Muscle of leg (tissue), 11 donors: ENCODE data around the gene PPY. TPM values are rescaled to one million over a fixed set of nuclear protein-coding genes. Genes with fewer than 3 reads are reported as not detected.
"Not testable (repeated sequence)": the region's sequence is repeated elsewhere in the genome, so short reads cannot be mapped to it uniquely, and the experiment has no call there.

ENCODE experiments used
- DNase-seq: peaks from one replicate; pipeline ENCODE4 v3.0.0; 2013
- H3K27ac ChIP-seq: one replicate; pipeline ENCODE4 v1.5.1; 2013; ENCODE audit warnings: mild to moderate bottlenecking, low read length, control low read depth
- H3K27me3 ChIP-seq: one replicate; pipeline ENCODE4 v1.6.1; 2013; ENCODE audit warnings: low read length; ENCODE audit not compliant: control insufficient read depth, insufficient read depth
- H3K36me3 ChIP-seq: one replicate; pipeline ENCODE4 v1.6.1; 2013; ENCODE audit warnings: low read length; ENCODE audit not compliant: control insufficient read depth, insufficient read depth
- H3K4me1 ChIP-seq: one replicate; pipeline ENCODE4 v1.6.1; 2013; ENCODE audit warnings: low read length; ENCODE audit not compliant: control insufficient read depth, insufficient read depth
- H3K4me3 ChIP-seq: one replicate; pipeline ENCODE4 v1.5.1; 2013; ENCODE audit warnings: low read length, control low read depth
- H3K9me3 ChIP-seq: replicated peaks from 2 replicates; pipeline ENCODE4 v1.6.1; 2013; ENCODE audit warnings: low read depth, low read length; ENCODE audit not compliant: control insufficient read depth
- WGBS: methylation state at CpG from one replicate; pipeline ENCODE4 v1.1.5; 2013; ENCODE audit warnings: missing lambda C conversion rate; ENCODE audit not compliant: insufficient coverage; 5-methylcytosine and 5-hydroxymethylcytosine counted together
- polyA plus RNA-seq, 8 donors: library from polyadenylated mRNA; unstranded; fragments of 120-200 nt; gene quantifications; one replicate each; pipeline versions ENCODE4 v1.2.1 to v1.2.3, GENCODE V29; 2013; ENCODE audit warnings: inconsistent platforms in 1 of 8, low replicate concordance in 1 of 8; ENCODE audit not compliant: insufficient read length in 8 of 8, insufficient read depth in 1 of 8
- total RNA-seq: library from RNA; stranded (reverse); fragments of 120-200 nt; gene quantifications from one replicate; pipeline ENCODE4 v1.2.4, GENCODE V29; 2013

Gene PPY
- total and polyA plus RNA-seq, 9 donors: 0.18 to 0.57 (median 0.46) TPM; not detected in 3

GRCh38 chr17:43966276-43966675, 24.0 kb upstream of the PPY start:
- no peak overlapping the region for H3K4me3 ChIP-seq
- H3K9me3 ChIP-seq: no peaks in the 10 kb centered on the region
- H3K36me3 ChIP-seq: no peaks in the 10 kb centered on the region
- H3K4me1 ChIP-seq: no peaks in the 10 kb centered on the region
- DNase-seq: no peak
- H3K27ac ChIP-seq: no peak overlapping the region
- no CpG with 5 or more reads among the region's 3 CpGs for WGBS
- H3K27me3 ChIP-seq: peaks cover 15% of the 10 kb centered on the region

- H3K9me3 ChIP-seq: no peaks in the 10 kb centered on the region
- WGBS: 57% methylated on average over 6 of the region's 7 CpGs
- H3K27me3 ChIP-seq: peaks cover 27% of the 10 kb centered on the region
- no peak overlapping the region for H3K27ac ChIP-seq
- no peak for DNase-seq
- no peaks in the 10 kb centered on the region for H3K36me3 ChIP-seq
- H3K4me3 ChIP-seq: no peak overlapping the region
- H3K4me1 ChIP-seq: no peaks in the 10 kb centered on the region
Measured at GRCh38 chr17:43962479-43962878, 20.2 kb upstream of the PPY start.

- Histone ChIP-seq H3K27ac (no peak overlapping the region), H3K4me1 (no peaks in the 10 kb centered on the region), H3K4me3 (no peak overlapping the region), H3K36me3 (no peaks in the 10 kb centered on the region), H3K27me3 (peaks cover 25% of the 10 kb centered on the region), H3K9me3 (no peaks in the 10 kb centered on the region)
- no peak for DNase-seq
- WGBS: no CpG with 5 or more reads among the region's 2 CpGs
Measured at GRCh38 chr17:43961954-43962353, 19.7 kb upstream of the PPY start.

- H3K36me3 ChIP-seq, DNase-seq, H3K27ac ChIP-seq, H3K9me3 ChIP-seq, H3K4me1 ChIP-seq, H3K4me3 ChIP-seq: not testable (repeated sequence)
- H3K27me3 ChIP-seq: peaks cover 29% of the 10 kb centered on the region
- WGBS: 92% methylated on average over 4 of the region's 6 CpGs
Measured at GRCh38 chr17:43961292-43961691, 19.0 kb upstream of the PPY start.

- no peak for DNase-seq
- Histone ChIP-seq H3K36me3 (no peaks in the 10 kb centered on the region), H3K27ac (no peak overlapping the region), H3K9me3 (no peaks in the 10 kb centered on the region), H3K27me3 (peaks cover 51% of the 10 kb centered on the region), H3K4me3 (no peak overlapping the region), H3K4me1 (no peaks in the 10 kb centered on the region)
- WGBS: no CpG with 5 or more reads among the region's 2 CpGs
Measured at GRCh38 chr17:43958748-43959352, 16.6 kb upstream of the PPY start.

GRCh38 chr17:43956222-43956621, 13.9 kb upstream of the PPY start:
- Histone ChIP-seq H3K4me3 (no peak overlapping the region), H3K9me3 (no peaks in the 10 kb centered on the region), H3K4me1 (peaks cover 12% of the 10 kb centered on the region), H3K27ac (no peak overlapping the region), H3K27me3 (peaks cover 65% of the 10 kb centered on the region), H3K36me3 (no peaks in the 10 kb centered on the region)
- WGBS: 70% methylated on average over 3 of the region's 8 CpGs
- no peak for DNase-seq

GRCh38 chr17:43953746-43954145, 11.5 kb upstream of the PPY start, which contains the start of gene PYY:
Gene PYY, minus strand, starts transcription at chr17:43953940. Its CDS starts 457 bp downstream, at chr17:43953483.
- H3K4me3 ChIP-seq: no peak within 1 kb of the TSS
- no peaks in the 10 kb centered on the region for H3K9me3 ChIP-seq
- no peaks in the 10 kb centered on the region for H3K36me3 ChIP-seq
- WGBS: 33% methylated on average over 5 of the region's 11 CpGs
- peaks cover 74% of the 10 kb centered on the region for H3K27me3 ChIP-seq
- no peak within 1 kb of the TSS for H3K27ac ChIP-seq
- H3K4me1 ChIP-seq: peaks cover 12% of the 10 kb centered on the region
- DNase-seq: no peak

GRCh38 chr17:43952724-43953666, 10.7 kb upstream of the PPY start:
- peak; percentile 24 for DNase-seq
- 1% methylated on average over 76 of the region's 82 CpGs for WGBS
- Histone ChIP-seq H3K4me1 (peaks cover 12% of the 10 kb centered on the region), H3K4me3 (no peak overlapping the region), H3K27ac (no peak overlapping the region), H3K27me3 (peaks cover 74% of the 10 kb centered on the region), H3K9me3 (no peaks in the 10 kb centered on the region), H3K36me3 (no peaks in the 10 kb centered on the region)

GRCh38 chr17:43952351-43952723, 10.1 kb upstream of the PPY start:
- Histone ChIP-seq H3K4me1 (peaks cover 12% of the 10 kb centered on the region), H3K9me3 (no peaks in the 10 kb centered on the region), H3K27ac (no peak overlapping the region), H3K36me3 (no peaks in the 10 kb centered on the region), H3K4me3 (no peak overlapping the region), H3K27me3 (peaks cover 70% of the 10 kb centered on the region)
- WGBS: under 1% methylated on average over 15 of the region's 19 CpGs
- peak; percentile 41 for DNase-seq

GRCh38 chr17:43951750-43952149, 9.5 kb upstream of the PPY start:
- no peaks in the 10 kb centered on the region for H3K9me3 ChIP-seq
- H3K4me1 ChIP-seq: peaks cover 12% of the 10 kb centered on the region
- no peaks in the 10 kb centered on the region for H3K36me3 ChIP-seq
- H3K4me3 ChIP-seq: no peak overlapping the region
- WGBS: 40% methylated on average over 1 of the region's 4 CpGs
- H3K27ac ChIP-seq: no peak overlapping the region
- DNase-seq: no peak
- H3K27me3 ChIP-seq: peaks cover 70% of the 10 kb centered on the region
